ENCODE measurements around the gene SYT5.

DNA sequence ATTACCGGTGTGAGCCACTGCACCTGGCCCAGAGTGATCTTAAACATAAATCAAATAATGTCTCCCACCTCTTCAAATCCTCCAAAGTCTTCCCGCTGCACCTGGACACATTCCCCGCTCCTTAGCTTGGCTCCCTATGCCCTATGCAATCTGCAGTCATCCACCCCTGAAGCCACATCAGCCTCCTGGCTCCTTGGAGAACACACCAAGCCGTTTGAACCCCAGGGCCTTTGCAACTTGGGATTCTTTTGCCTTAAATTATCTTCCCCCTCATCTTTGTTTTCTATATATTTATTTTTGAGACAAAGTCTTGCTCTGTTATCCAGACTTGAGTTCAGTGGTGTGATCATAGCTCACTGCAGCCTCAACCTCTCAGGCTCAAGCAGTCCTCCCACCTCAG lies 11.0 kb downstream of the SYT5 start:
- TF ChIP-seq EP300 (IDR thresholded peaks at IDR 0.05; ENCODE audit: low read length) (no peak), FOSL1 (tag; conservative IDR thresholded peaks at IDR 0.05) (no peak)
